IPS-11a (cell line): ENCODE measurements around the gene LIPC.

Experiments
- H3K4me3 ChIP-seq: one replicate; pipeline ENCODE4 v1.5.1; 2013; ENCODE audit warnings: low read depth, low read length, control low read depth

LIPC gene

DNA sequence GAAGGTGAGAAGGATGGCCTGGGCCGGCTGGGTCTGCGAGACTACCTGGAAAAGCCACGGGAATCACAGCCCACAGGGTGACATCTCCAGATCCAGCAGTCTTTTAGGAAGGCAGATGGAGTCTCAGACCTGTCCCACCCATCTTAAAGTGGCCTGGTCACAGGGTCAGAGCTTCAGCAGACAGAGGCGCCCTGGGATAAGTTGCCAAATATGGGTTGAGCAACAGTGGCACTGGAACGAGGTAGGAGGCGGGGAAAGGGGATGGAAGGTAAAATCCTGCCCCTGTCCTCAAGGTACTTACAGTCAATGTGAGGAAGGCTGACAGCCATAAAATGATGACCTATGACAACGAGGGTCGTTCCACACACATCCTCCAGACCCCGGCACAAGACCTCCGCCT is 80.7 kb downstream of the LIPC start:
- no peak overlapping the region for H3K4me3 ChIP-seq

DNA sequence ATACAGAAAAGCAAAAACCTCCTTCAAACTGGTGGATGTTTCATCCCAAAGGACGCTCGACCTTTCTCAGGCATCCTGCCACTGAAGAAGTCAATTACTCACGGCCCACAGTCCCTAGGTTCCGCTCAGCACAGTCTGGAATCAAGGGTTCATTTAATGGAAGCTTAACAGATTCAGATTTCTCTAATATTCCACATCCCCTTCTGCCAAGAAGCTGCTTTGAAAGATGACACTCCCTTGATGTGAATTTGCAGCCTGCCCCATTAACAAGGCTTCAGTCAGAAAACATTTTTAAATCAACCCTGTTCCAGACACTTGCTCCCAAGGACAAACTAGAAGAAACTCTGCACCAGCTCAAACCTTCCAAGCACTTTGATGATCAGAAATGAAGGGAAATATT is 81.2 kb downstream of the LIPC start:
- no peak overlapping the region for H3K4me3 ChIP-seq

DNA sequence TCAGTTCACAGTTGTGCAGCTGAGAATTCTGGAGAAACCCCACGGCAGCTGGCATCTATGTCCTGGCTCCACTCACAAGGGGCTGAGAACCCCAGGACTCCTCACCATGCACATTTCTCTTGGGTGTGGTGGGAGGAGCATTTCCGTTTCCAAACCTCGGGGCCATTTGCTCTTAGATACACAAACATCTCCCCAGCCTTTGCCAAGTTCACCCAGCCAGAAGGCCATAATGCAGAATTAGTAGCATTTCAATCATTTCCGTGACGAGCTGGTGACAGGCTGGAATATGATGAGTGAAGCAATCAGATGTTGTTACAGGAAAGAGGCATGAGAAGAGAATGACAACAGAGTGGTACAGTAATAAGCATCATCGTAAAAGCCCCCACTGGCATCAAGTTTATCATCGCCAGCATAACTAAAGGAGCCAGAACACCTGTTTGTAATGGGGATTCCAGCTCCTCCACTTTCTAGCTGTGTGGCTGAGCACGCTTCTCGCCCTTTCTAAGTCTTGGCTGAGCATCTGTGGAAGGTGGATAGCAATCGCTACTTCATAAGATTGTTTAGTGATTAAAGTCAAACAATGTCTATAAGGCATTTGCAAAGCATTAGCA is 82.0 kb downstream of the LIPC start:
- no peak overlapping the region for H3K4me3 ChIP-seq

DNA sequence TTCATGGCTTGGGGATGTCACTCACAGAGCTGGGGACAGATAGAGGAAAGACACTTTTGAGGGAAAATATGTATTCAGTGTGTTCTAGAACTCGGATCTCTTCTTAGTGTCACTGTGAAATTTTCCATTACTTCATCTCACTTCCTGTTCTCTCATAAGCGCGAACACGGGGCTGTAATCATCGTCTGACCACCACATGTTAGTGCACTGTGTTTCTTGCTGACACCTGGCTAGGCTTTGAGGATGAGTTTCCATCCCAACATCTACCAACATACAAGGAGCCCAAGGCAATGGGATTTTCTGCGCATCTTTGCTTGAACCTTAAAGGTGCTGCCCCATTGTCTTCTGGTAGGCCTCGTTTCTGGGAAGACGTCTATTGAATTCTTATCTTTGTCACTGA is 84.0 kb downstream of the LIPC start:
- no peak overlapping the region for H3K4me3 ChIP-seq

- no peak overlapping the region for H3K4me3 ChIP-seq
Observed at GRCh38 chr15:58517252-58517681, 85.5 kb downstream of the LIPC start.

- no peak overlapping the region for H3K4me3 ChIP-seq
Observed at GRCh38 chr15:58517682-58518525, 86.1 kb downstream of the LIPC start.

GRCh38 chr15:58518626-58519025 is 86.8 kb downstream of the LIPC start:
- H3K4me3 ChIP-seq, result no peak overlapping the region

DNA sequence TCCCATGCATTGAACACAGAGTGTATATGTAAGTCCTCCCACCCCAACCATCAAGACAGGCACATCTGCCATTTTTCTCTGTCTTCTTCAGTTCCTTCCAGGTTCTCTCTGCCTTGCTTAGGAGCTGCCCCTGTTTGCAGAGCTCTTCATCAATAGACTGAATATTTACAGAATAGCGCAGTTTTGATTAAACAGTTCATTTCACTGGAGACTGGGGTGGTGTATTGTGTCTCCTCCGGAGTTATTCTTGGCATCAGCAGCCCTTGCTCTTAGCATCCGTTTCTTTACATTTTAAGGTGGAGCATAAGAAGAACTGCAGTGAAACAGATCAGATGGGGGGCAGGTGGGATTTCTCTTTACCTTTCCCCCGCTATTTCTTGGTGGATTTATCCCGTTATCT is 87.7 kb downstream of the LIPC start:
- H3K4me3 ChIP-seq, result no peak overlapping the region

- H3K4me3 ChIP-seq, result no peak overlapping the region
Observed at GRCh38 chr15:58520464-58520863, 88.7 kb downstream of the LIPC start.

GRCh38 chr15:58520936-58521292 is 89.1 kb downstream of the LIPC start:
- no peak overlapping the region for H3K4me3 ChIP-seq

DNA sequence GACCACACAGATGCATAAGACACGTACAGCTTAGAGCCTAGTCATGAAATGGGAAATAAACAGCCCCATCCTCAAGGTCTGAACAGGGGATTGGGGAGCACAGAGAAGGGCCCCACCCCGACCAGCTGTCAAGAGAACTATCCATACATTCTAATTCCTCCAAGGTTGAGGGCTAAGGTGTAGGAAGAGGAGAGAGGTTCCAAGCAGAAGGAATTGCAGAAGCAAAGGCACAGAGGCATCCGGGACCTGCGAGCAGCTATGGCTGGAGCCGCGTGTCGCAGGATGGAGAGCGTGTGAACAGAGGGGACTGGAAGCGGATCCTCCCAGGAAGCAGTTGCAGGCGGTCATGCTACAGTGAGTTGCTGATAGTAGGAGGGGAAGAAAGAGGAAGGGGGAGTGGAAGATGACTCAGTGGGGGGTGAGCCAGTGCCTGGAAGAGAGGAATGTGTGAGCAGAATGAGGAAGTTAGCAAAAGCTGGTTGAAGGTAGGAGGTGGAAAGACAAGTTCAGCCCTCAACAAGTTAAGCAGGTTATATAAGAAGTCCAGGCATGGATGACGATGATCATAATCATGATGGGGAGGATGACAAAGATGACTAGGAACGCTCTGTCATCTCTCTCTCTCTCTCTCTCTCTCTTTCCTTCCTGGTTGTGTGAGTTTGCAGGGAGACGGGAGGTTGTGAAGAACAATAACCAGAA is 89.7 kb downstream of the LIPC start:
- H3K4me3 ChIP-seq, result no peak overlapping the region

DNA sequence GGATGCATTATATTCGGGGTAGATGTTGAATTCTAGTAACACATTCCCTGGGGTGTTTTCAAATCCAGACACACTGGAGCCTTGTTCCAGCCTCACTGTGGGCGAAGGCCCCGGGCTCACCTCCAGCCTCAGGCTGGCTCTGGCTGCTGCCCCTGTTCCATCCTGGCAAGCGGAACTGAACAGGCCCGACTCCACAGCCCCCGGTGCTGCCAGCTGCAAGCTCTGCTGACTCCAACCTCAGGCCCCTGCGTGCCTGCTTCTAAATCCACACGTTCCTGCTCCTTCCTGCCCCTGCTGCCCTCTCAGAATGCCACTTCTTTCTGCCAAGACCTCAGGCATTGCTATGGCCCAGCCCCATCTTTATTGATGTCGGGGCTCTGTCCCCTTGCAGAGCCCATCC is 90.6 kb downstream of the LIPC start:
- no peak overlapping the region for H3K4me3 ChIP-seq

DNA sequence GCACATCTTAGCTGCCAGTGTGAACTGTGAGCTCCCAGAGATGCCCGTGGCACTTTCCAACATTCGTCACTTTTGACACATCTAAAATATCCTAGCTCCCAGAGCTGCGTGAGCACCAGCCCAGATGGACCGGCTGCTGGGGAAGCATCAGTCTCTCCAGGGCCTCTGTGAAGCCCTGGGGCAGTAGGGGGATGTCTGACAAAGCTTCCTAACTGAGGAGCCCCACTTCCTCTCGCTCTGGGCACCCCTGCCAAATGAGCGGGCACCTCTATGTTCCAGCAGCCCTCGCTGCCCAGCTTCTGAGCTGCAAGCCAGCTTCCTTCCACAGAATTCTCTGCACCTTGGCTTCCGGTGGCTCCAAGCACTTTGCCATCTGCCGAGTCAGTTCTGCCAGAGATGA is 91.1 kb downstream of the LIPC start:
- no peak overlapping the region for H3K4me3 ChIP-seq

DNA sequence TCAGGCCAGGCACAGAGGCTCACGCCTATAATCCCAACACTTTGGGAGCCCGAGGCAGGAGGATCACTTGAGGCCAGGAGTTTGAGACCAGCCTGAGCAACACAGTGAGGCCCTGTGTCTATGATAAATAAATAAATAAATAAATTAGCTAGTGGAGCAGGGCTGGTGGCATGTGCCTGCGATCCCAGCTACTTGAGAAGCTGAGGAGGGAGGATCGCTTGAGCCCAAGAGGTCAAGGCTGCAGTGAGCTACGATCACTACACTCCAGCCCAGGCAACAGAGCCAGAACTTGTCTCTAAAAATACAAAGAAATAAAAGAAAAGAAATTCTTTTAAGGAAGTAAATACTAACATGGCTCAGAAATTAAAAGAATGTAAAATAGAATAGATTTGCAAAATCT is 91.8 kb downstream of the LIPC start:
- H3K4me3 ChIP-seq, result no peak overlapping the region

GRCh38 chr15:58524247-58524646 is 92.5 kb downstream of the LIPC start:
- H3K4me3 ChIP-seq, result no peak overlapping the region

GRCh38 chr15:58525991-58526421 is 94.2 kb downstream of the LIPC start:
- H3K4me3 ChIP-seq, result no peak overlapping the region

GRCh38 chr15:58526647-58527192 is 94.9 kb downstream of the LIPC start:
- no peak overlapping the region for H3K4me3 ChIP-seq

DNA sequence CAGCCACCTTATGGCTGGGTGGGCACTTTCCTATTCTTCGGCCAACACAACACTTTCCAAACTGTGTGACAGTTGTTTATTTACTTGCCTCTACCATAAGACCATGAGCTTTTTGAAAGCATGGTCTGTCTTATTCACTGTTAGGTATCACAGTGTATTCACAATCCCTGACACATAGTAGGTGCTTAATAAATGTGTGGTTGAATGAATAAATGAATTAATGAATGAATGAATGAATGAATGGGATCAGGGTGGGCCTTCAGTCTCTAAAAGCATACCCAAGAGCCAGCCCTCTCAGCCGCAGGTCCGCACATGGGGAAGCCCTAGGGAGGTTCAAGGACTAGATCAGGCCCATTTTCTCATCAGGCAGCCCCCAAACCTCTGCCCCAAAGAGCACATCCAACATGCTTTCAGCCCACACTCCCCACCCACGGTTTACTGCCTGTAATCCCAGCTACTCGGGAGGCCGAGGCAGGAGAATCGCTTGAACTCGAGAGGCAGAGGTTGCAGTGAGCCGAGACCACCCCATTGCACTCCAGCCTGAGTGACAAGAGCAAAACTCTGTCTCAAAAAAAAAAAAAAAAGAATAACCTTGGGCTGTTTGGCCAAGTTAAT is 95.9 kb downstream of the LIPC start:
- H3K4me3 ChIP-seq, result no peak overlapping the region

GRCh38 chr15:58528188-58528870 is 96.5 kb downstream of the LIPC start:
- H3K4me3 ChIP-seq, result no peak overlapping the region

GRCh38 chr15:58529041-58529440 is 97.2 kb downstream of the LIPC start:
- H3K4me3 ChIP-seq, result no peak overlapping the region
